Posterior vena cava (tissue), 2 donors: ENCODE data around the gene ABLIM2. TPM values are rescaled to one million over a fixed set of nuclear protein-coding genes. Genes with fewer than 3 reads are reported as not detected.

ENCODE experiments used
- DNase-seq: peaks from one replicate; pipeline ENCODE4 v3.0.0-alpha.2; 2020; ENCODE audit warnings: low spot score
- intact Hi-C, 2 donors: fragments of 100-400 bp; cut with DNase I; formaldehyde crosslinking; loops; one replicate each; pipeline versions ENCODE4 v1.14.1 to v1.14.2; 2022 to 2023
- total RNA-seq, 2 donors: library from RNA; stranded (reverse); fragmentation: NEBNext Ultra II Directional; extraction: Animal tissue kit (Norgen Biotek cat#: 25700); gene quantifications; one replicate each; pipeline ENCODE4 v1.2.1, GENCODE V29; 2021
- donor health status: DM: yes; HTN: yes; CAD: no.
- donor health status: DM: yes; HTN: yes; CAD: no.

Gene ABLIM2
- total RNA-seq, 2 donors from 2014 or later, result 11.7 to 23.8 TPM

DNA sequence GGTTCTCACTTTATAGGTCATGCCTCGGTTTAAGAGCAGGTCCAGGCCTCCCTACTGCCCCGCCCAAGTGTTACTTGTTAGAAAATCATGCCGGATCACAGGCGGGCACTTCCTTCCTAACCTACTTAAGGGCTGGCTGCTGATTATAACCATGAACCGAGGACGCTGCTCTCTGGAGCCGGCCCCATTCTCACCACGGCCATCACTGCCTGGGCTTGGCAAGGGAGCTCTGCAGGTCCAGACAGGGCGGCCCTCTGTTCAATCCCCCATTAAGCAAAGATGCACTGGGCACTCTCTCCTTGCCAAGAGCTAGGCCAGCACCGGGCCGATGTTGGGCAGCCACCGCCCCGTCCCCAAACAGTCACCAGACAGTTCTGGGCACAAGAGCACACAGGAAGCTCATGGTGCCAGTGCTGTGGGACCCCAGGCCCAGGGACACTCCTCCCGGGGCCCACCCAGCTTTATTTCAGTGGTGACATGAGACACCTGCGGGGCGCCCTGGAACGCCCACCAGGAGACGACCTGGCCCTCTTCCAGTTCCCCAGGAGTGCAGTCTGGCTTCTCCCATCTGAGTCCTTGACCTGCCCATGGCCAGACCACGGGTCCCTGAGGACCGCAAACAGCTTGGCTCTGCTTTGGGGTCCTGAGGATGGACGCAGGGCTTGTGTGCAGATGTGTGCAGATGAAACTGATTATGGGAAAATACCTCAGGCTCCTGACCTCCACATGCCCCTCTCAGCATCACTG is 44.0 kb downstream of the ABLIM2 start:
- DNase-seq, result no peak
- intact Hi-C loops, result no loop called here

DNA sequence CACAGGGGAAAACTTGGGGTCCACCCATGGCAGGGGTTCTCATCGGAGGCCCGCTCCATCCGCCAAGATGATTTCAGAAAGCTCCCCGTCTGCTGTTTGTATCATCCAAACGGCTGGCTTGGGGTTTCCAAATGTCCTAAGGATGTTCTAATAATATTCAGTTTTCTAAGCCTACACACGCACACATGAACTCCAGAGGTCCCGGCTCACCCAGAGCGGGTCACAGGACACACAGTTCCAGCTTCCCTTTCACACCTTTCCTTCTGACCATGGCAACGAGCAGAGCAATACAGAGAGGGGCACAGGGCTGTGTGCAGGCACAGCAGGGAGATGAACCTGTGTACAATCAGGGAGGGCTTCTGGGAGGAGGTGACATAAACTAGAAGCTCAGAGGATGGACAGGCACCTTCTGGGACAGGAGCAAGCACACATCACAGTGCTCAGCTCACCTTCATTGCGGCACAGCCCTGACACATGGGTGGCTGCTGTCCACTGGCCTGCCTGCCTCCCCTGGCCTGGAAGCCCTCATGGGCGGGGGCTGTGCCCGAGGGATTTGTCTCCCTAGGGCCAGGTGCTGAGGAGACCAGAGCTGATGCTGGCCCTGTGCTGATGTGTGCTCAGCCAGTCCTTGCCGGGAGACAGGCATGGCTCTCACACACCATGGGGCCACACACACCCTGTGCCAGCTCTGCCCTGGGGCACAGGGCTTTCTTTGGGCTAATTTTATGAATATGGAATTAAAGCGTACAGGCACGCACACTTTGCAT is 44.8 kb downstream of the ABLIM2 start:
- no peak for DNase-seq
- intact Hi-C loops, result no loop called here

DNA sequence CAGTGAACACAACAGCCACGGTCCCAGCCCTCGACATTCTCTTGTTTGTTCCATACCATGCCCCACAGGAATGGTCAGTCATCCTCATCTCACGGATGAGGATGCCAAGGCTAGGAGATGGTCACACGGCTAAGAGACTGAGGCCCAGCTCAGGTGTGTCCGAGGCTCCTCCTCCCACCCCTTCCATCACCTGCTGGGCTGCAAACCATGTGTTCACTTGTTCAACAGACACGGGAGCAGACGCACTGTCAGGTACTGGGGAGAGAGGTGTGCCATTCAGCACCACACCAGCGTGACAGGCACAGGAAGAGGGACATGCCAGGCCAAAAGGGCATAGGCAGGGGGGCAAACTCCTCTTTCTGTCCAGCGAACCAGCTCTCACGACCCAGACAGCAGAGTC is 45.9 kb downstream of the ABLIM2 start:
- no peak for DNase-seq
- intact Hi-C loops, result no loop called here

DNA sequence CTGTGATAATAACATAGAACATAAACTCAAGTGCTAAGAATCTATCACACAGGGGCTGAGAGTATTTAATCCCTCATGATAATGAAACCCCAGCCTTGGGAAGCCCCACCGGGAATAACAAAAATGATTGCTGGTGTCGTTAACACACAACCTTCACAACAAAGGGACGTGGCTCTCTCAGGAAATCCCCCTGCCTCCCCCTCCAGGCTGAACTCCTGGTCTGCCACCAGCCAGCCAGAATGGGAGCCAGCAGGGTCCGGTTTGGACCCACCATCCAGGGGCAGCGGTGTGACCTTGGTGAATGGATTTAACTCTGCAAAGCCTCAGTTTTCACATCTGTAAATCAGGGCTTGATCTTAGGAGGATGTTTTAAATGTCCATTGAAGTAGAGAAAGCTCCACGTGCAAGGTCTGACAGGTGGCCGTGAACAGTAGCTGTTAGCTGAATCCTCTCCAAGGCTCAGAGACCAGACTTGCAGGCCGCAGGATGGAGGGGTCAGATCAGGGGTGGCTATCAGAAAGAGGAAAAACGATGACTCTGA is 46.5 kb downstream of the ABLIM2 start:
- intact Hi-C loops, result no loop called here
- DNase-seq, result no peak

DNA sequence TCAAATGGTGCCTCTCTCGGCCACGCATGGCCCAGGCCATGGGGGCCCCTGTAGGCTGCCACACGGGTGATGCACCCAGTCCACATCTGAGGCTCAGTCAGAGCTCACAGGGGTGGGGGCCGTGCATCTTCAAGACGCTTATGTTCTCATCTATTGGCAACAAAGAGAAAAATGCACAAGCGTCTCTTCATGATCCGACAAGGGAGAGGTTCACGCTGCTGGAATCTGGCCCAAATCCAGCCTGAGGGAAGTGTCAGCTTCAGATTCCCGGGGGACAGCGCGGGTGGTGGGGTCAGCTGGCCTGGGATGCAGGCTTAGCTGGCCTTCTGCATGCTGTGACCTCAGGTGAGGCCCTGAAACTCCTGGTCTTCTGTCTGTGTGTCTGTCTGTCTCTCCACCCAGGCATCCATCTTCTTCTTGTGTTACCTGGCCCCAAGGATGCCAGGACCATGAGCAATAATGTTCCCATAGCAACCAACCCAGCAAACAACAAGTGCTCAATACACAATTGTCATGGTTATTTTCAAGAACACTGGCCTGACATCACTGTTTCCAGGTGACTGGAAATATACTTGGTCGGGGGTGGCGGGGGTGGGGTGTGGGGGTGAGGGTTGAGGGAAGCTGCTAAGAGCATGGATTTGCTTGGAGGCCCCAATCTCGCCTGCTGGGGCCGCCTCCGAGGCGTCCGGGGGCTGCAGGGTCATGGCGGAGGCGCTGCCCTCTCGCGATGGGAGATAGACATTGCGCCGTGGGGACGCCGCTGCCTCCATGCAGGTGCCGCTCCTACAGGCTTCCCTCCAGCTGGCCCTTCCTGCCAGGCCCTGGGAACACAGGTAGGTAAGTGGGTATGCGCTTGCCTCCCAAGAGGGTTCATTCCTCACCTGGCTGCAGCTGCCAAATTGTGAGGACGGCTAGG is 48.3 kb downstream of the ABLIM2 start:
- intact Hi-C loops, result no loop called here

DNA sequence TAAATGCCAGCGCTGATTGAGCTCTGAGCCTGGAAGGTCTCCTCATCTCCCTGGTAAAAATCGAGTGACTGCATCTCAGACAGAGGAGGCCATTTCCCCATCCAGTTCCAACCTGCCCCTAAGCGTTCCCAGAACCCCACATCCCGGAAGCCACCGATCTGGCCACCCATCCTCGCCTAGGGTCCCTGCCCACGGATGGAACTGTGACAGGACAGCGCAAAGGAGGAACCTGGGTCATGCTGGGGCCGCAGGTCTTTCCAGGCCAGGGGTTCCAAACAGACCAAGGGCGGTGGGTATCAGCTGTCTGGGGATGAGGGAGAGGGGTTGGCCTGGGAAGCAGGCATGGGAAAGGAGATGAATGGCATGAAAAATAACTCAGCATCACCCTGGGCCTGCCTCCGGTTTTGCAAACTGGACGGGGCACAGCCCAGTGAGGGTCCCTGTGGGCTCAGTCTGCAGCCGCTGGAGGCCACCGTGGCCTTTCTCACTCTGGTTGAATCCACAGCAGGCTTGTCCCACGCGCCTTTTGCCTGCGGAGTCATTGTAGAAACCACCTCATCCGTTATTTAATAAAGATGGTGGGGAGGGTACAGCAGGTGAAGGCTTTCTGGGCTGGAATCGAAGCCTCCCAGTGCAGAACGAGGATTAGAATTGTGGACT is 49.1 kb downstream of the ABLIM2 start:
- DNase-seq, result no peak
- intact Hi-C loops, result no loop called here

More for the DNA sequence above, 48.3 kb downstream of the ABLIM2 start:
- DNase-seq, result no peak

DNA sequence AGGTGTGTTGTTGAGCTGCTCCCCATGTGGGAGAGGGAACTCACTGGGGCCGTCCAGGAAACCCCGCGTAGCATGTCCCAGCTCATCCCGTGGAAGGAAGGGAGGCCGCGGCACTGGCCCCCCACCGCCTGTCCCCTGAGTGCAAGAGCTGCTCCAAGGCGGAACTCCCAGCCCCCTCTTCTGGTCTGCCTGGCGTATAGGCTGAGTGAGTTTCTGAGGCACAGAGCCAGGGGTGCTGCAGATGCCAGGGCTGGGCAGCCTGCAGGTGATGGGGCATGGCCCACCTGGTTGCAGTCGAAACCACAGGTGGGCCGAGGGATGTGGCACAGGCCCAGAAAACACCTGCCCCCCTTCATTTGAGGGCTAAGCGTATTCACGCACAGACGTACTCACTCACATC is 49.6 kb downstream of the ABLIM2 start:
- no peak for DNase-seq
- intact Hi-C loops, result no loop called here

DNA sequence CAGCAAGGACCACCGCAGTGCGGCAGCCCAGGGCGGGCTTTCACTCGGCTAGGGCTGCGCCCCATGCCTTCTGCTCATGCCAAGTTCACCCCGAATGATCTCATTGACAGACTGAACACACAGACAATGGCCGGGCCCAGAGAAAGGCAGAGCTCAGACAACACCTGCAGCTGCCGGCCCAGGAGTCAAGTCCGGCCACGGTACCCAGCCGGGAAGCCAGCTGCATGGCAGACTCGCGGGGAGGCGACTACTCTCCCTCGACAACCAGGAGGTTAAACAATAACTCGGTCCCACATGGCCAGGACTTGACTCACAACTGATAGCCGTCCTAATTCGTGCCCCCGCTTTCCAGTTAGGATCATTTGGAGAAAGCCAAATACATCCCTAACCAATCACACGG is 50.4 kb downstream of the ABLIM2 start:
- DNase-seq, result no peak
- intact Hi-C loops, result no loop called here

GRCh38 chr4:8107146-8107657 is 51.4 kb downstream of the ABLIM2 start:
- intact Hi-C loops, result no loop called here
- DNase-seq, result no peak

GRCh38 chr4:8106451-8107025 is 52.1 kb downstream of the ABLIM2 start:
- intact Hi-C loops, result no loop called here
- DNase-seq, result no peak

- intact Hi-C loops, result no loop called here
Measured at GRCh38 chr4:8105306-8106100, 53.1 kb downstream of the ABLIM2 start.

DNA sequence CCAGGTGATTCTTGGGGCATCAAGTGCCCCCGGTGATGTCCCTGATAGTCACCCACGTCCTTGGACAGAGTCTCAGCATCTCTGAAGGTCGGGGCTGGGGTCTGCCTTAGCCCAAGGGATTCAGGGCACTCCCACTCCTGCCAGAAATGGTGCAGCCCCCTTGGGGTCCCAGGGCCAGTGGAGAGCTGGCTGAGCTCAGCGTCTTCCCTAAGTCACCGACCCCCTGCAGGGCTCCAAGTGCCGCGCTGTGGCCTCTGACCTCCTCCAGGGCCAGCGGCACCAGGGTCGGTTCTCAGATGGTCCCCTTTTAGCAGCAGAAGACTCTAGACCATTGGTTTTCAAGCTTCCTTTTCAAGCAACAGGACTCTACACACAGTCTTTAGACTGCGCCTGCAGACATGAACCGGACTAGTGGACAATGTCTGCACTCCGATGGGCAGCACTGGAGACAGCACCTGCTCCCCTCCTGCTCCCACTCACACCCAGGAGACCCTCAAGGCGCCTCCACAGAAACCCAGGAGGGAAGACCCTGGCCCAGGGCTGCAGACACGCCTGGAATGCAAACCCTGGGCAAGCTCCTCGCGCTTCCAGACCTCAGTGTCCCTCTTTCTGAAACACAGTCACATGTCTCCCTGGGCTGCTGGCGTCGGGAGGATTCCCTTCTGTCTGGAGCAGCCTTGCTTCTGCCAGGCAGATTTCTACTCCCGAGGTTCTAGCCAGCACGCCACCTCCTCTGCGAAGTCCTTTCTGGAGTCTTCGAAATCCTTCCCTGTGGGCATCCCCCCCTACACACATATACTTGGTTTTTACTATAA is 53.9 kb downstream of the ABLIM2 start:
- DNase-seq, result no peak
- intact Hi-C loops, result no loop called here

More at GRCh38 chr4:8105306-8106100, 53.1 kb downstream of the ABLIM2 start:
- DNase-seq, result no peak

GRCh38 chr4:8103421-8104390 is 54.9 kb downstream of the ABLIM2 start:
- DNase-seq, result no peak
- intact Hi-C loops, result no loop called here

GRCh38 chr4:8102831-8103230 is 55.8 kb downstream of the ABLIM2 start:
- intact Hi-C loops, result no loop called here
- DNase-seq, result no peak

DNA sequence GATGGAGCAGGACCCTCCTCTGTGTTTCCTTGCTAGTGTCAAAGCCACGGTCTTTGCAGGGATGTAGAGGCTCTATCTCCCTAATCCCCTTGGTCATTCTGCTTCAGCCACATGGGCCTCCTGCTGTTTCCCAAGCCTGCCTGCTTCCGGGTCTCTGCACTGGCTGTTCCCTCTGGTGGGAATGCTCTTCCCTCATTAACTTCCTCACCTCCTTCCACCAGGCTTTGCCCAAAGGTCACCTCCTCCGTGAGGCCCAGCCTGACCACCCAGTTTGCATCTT is 56.6 kb downstream of the ABLIM2 start:
- DNase-seq, result no peak
- intact Hi-C loops, result no loop called here
